Vagina (tissue), 2 donors: ENCODE data around the gene KRTAP19-1. TPM values are rescaled to one million over a fixed set of nuclear protein-coding genes. Genes with fewer than 3 reads are reported as not detected.

Source experiments
- DNase-seq, 2 donors: peaks; one replicate each; pipeline ENCODE4 v3.0.0-alpha.2; 2017; ENCODE audit errors: extremely low spot score in 2 of 2
- H3K27ac ChIP-seq: fragments of 200-600 bp; sonication (generic); one replicate; pipeline ENCODE4 v1.5.1; 2019
- H3K27me3 ChIP-seq: fragments of 200-600 bp; sonication (generic); one replicate; pipeline ENCODE4 v1.5.1; 2019
- H3K36me3 ChIP-seq, 2 donors: fragments of 200-600 bp; sonication (generic); one replicate each; pipeline ENCODE4 v1.5.1; 2017 to 2019
- H3K4me1 ChIP-seq: fragments of 200-600 bp; sonication (generic); one replicate; pipeline ENCODE4 v1.5.1; 2019
- H3K4me3 ChIP-seq, 2 donors: fragments of 200-600 bp; sonication (generic); 1 replicate in 1 of 2; 2 replicates in 1 of 2; pipeline ENCODE4 v1.5.1; 2016 to 2019
- H3K9me3 ChIP-seq: fragments of 200-600 bp; sonication (generic); one replicate; pipeline ENCODE4 v1.5.1; 2019
- POLR2A ChIP-seq, 2 donors: fragments of 450-650 bp; IDR thresholded peaks; one replicate each; pipeline ENCODE4 v1.6.1; 2017; ENCODE audit warnings: antibody characterized with exemption in 2 of 2, mild to moderate bottlenecking in 2 of 2, moderate library complexity in 2 of 2
- POLR2AphosphoS5 ChIP-seq, 2 donors: sonication (generic); formaldehyde crosslinking; IDR thresholded peaks; one replicate each; pipeline ENCODE4 v1.9.0; 2017; ENCODE audit warnings: antibody characterized with exemption in 2 of 2, mild to moderate bottlenecking in 2 of 2, low read depth in 1 of 2; ENCODE audit not compliant: insufficient read depth in 1 of 2
- intact Hi-C: fragments of 100-400 bp; cut with DNase I; formaldehyde crosslinking; loops from one replicate; pipeline ENCODE4 v1.15.1; 2023
- small RNA-seq: library from RNA; depleted of rRNA; stranded (forward); fragments of <200 nt; gene quantifications from one replicate; pipeline ENCODE3, GENCODE V24; 2016
- total RNA-seq: library from RNA; depleted of rRNA; stranded (reverse); fragments of >200 nt; gene quantifications from one replicate; pipeline ENCODE4 v1.2.3, GENCODE V29; 2016
- TF ChIP-seq, protein P1 (sequence below), 3 experiments: fragments of 450-650 bp in 2 of 3; fragments of 200-600 bp in 1 of 3; sonication (generic) in 1 of 3; IDR thresholded peaks; one replicate each; pipeline ENCODE4 v1.5.1; 2017 to 2019; ENCODE audit warnings: antibody characterized with exemption in 3 of 3, mild to moderate bottlenecking in 2 of 3, moderate library complexity in 2 of 3

KRTAP19-1 gene
- total RNA-seq, 1 donor from 2014 or later: not detected

DNA sequence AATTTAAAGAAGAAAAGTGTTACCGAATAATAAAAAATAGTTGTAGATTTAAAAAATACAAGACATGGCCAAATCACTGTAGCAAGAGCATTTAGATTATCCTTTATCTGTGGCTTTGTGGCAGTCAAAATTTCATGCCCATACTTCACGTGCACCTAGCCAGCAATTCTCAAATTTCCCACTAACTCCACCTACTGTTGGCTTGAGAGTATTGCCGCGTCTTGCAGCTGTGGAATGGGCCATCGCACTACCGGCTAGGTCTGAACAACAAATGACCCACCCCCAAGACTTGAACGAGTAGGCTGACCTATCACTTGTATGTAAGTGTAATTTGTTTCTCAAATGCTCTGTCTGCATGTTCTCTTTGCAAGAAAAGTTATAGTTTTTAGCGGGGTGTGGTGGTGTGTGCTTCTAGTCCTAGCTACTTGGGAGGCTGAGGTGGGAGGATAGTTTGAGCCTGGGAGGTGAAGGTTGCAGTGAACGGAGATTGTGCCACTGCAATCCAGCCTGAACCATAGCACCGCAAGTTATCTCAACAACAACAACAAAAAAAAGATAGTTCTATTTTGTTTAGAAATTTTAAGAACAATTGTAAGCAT, 46.0 kb downstream of the KRTAP19-1 start:
- H3K27me3 ChIP-seq: no peaks in the 10 kb centered on the region
- H3K36me3 ChIP-seq: no peaks in the 10 kb centered on the region
- intact Hi-C loops: no loop called here
- DNase-seq: no peak
- no peak overlapping the region for H3K4me3 ChIP-seq
- H3K9me3 ChIP-seq: no peaks in the 10 kb centered on the region
- no peaks in the 10 kb centered on the region for H3K4me1 ChIP-seq
- H3K27ac ChIP-seq: no peak overlapping the region
- TF ChIP-seq POLR2A (IDR thresholded peaks at IDR 0.05): no peak
- TF ChIP-seq, protein P1, sequence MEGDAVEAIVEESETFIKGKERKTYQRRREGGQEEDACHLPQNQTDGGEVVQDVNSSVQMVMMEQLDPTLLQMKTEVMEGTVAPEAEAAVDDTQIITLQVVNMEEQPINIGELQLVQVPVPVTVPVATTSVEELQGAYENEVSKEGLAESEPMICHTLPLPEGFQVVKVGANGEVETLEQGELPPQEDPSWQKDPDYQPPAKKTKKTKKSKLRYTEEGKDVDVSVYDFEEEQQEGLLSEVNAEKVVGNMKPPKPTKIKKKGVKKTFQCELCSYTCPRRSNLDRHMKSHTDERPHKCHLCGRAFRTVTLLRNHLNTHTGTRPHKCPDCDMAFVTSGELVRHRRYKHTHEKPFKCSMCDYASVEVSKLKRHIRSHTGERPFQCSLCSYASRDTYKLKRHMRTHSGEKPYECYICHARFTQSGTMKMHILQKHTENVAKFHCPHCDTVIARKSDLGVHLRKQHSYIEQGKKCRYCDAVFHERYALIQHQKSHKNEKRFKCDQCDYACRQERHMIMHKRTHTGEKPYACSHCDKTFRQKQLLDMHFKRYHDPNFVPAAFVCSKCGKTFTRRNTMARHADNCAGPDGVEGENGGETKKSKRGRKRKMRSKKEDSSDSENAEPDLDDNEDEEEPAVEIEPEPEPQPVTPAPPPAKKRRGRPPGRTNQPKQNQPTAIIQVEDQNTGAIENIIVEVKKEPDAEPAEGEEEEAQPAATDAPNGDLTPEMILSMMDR (IDR thresholded peaks at IDR 0.05): peak in 2 of 3 experiments; percentile 23 to 33
- TF ChIP-seq POLR2AphosphoS5 (IDR thresholded peaks at IDR 0.05; ENCODE audit: insufficient read depth in 1 of 2, low read depth in 1 of 2): no peak

DNA sequence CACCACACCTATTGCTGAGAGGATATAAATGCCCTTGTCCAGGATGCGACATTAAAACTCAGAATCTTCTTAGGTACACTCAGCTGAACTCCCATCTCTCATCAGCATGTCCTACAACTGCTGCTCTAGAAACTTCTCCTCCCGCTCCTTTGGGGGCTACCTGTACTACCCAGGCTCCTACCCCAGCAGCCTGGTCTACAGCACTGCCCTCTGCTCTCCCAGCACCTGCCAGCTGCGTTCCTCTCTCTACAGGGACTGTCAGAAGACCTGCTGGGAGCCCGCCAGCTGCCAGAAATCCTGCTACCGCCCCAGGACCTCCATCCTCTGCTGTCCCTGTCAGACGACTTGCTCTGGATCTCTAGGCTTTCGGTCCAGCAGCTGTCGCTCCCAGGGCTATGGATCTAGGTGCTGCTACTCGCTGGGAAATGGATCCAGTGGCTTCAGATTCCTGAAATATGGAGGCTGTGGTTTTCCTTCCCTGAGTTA, 50.0 kb downstream of the KRTAP19-1 start, which contains the start of gene KRTAP13-4:
KRTAP13-4 (plus strand) TSS at position 51 of the 486 bp plus-strand sequence; CDS start at position 107, 56 bp downstream.
- DNase-seq: no peak
- intact Hi-C loops: no loop called here

More for the DNA sequence above, 50.0 kb downstream of the KRTAP19-1 start, which contains the start of gene KRTAP13-4:
- H3K4me1 ChIP-seq: no peaks in the 10 kb centered on the region
- H3K4me3 ChIP-seq: no peak within 1 kb of the TSS
- no peak within 1 kb of the TSS for H3K27ac ChIP-seq
- H3K27me3 ChIP-seq: no peaks in the 10 kb centered on the region
- TF ChIP-seq POLR2A (IDR thresholded peaks at IDR 0.05) (no peak), POLR2AphosphoS5 (IDR thresholded peaks at IDR 0.05; ENCODE audit: insufficient read depth in 1 of 2, low read depth in 1 of 2) (no peak)
- TF ChIP-seq, protein P1 (IDR thresholded peaks at IDR 0.05): no peak
- no peaks in the 10 kb centered on the region for H3K36me3 ChIP-seq
- H3K9me3 ChIP-seq: no peaks in the 10 kb centered on the region

Small RNAs within 50 kb of the gene (small RNA-seq; reads per million reads assigned to genes)
- not detected for gene AP000567.1
- not detected for gene KRTAP19-10P
- gene KRTAP19-9P: not detected

Other genes with a start within 250 kb of the KRTAP19-1 start
- not detected for gene KRTAP24-1, start 197.4 kb downstream of the KRTAP19-1 start, total RNA-seq
- gene KRTAP25-1, start 190.9 kb downstream of the KRTAP19-1 start, total RNA-seq: not detected
- gene KRTAP26-1, start 160.1 kb downstream of the KRTAP19-1 start, total RNA-seq: not detected
- gene KRTAP27-1, start 142.7 kb downstream of the KRTAP19-1 start, total RNA-seq: not detected
- not detected for gene KRTAP23-1, start 131.8 kb downstream of the KRTAP19-1 start, total RNA-seq
- not detected for gene KRTAP13-2, start 108.1 kb downstream of the KRTAP19-1 start, total RNA-seq
- not detected for gene KRTAP13-1, start 84.3 kb downstream of the KRTAP19-1 start, total RNA-seq
- not detected for gene KRTAP13-3, start 54.4 kb downstream of the KRTAP19-1 start, total RNA-seq
- gene KRTAP13-4, start 50.1 kb downstream of the KRTAP19-1 start, total RNA-seq: not detected
- not detected for gene KRTAP15-1, start 40.1 kb downstream of the KRTAP19-1 start, total RNA-seq
- not detected for gene KRTAP19-2, start 7.1 kb upstream of the KRTAP19-1 start, total RNA-seq
- not detected for gene KRTAP19-3, start 11.6 kb upstream of the KRTAP19-1 start, total RNA-seq
- not detected for gene KRTAP19-4, start 16.8 kb upstream of the KRTAP19-1 start, total RNA-seq
- not detected for gene KRTAP19-5, start 21.8 kb upstream of the KRTAP19-1 start, total RNA-seq
- not detected for gene KRTAP19-6, start 61.5 kb upstream of the KRTAP19-1 start, total RNA-seq
- not detected for gene KRTAP19-7, start 80.9 kb upstream of the KRTAP19-1 start, total RNA-seq
- gene KRTAP22-2, start 110.0 kb upstream of the KRTAP19-1 start, total RNA-seq: not detected
- gene KRTAP6-3, start 112.1 kb upstream of the KRTAP19-1 start, total RNA-seq: not detected
- gene KRTAP6-2, start 118.5 kb upstream of the KRTAP19-1 start, total RNA-seq: not detected
- not detected for gene KRTAP22-1, start 120.7 kb upstream of the KRTAP19-1 start, total RNA-seq
- gene KRTAP6-1, start 133.6 kb upstream of the KRTAP19-1 start, total RNA-seq: not detected
- not detected for gene KRTAP20-1, start 136.1 kb upstream of the KRTAP19-1 start, total RNA-seq
- not detected for gene KRTAP20-4, start 140.3 kb upstream of the KRTAP19-1 start, total RNA-seq
- not detected for gene KRTAP20-2, start 154.8 kb upstream of the KRTAP19-1 start, total RNA-seq
- gene KRTAP20-3, start 162.5 kb upstream of the KRTAP19-1 start, total RNA-seq: not detected
- not detected for gene KRTAP21-3, start 238.4 kb upstream of the KRTAP19-1 start, total RNA-seq